Vagina (tissue), 2 donors: Measurements from ENCODE around the gene CTNND2.

Experiments
- CTCF ChIP-seq, 3 experiments: fragments of 450-650 bp in 2 of 3; fragments of 200-600 bp in 1 of 3; sonication (generic) in 1 of 3; IDR thresholded peaks; one replicate each; pipeline ENCODE4 v1.5.1; 2017 to 2019; ENCODE audit warnings: antibody characterized with exemption in 3 of 3, mild to moderate bottlenecking in 2 of 3, moderate library complexity in 2 of 3
- POLR2A ChIP-seq, 2 donors: fragments of 450-650 bp; IDR thresholded peaks; one replicate each; pipeline ENCODE4 v1.6.1; 2017; ENCODE audit warnings: antibody characterized with exemption in 2 of 2, mild to moderate bottlenecking in 2 of 2, moderate library complexity in 2 of 2

DNA sequence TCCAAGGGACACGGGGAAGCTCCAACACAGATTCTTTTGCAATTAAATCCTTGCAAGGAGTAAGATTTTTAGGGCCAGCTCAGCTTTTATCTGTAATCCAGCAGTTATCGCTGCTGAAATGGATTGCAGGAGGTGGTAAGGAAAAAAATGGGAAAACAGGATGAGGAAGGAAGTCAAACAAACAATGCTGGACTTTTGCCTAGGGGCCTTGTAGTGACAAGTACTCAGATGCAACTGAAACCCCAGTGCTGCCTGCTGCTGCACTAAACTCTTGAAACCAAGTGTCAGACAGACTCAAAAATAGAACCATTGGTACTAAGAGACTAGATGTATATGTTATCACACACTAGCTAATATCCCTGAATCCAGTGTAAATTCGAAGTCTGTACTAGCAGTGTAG lies 309.2 kb downstream of the CTNND2 start:
- TF ChIP-seq POLR2A (IDR thresholded peaks at IDR 0.05) (no peak), CTCF (IDR thresholded peaks at IDR 0.05) (no peak)
